MG63 (cell line): ENCODE results near the gene OAF. TPM values are rescaled to one million over a fixed set of nuclear protein-coding genes. Genes with fewer than 3 reads are reported as not detected.

Source experiments
- DNase-seq: peaks from one replicate; pipeline ENCODE4 v3.0.0-alpha.2; 2020
- H3K27me3 ChIP-seq: fragments of 250-450 bp; sonication (Bioruptor Pico); 2 replicates; pipeline ENCODE4 v1.5.1; 2020; ENCODE audit warnings: mild to moderate bottlenecking, moderate library complexity
- H3K36me3 ChIP-seq: fragments of 250-450 bp; sonication (Bioruptor Pico); 2 replicates; pipeline ENCODE4 v1.5.1; 2020; ENCODE audit warnings: mild to moderate bottlenecking, moderate library complexity
- H3K4me3 ChIP-seq: fragments of 250-450 bp; sonication (Bioruptor Pico); 2 replicates; pipeline ENCODE4 v1.5.1; 2020; ENCODE audit warnings: mild to moderate bottlenecking, moderate library complexity
- H3K9me3 ChIP-seq: fragments of 250-450 bp; sonication (Bioruptor Pico); 2 replicates; pipeline ENCODE4 v1.5.1; 2020; ENCODE audit warnings: mild to moderate bottlenecking, moderate library complexity
- total RNA-seq: library from RNA; depleted of rRNA; stranded (reverse); fragments of >200 nt; shearing (Covaris generic); gene quantifications from 2 replicates; pipeline ENCODE4 v1.2.3, GENCODE V29; 2014; ENCODE audit warnings: low replicate concordance

The OAF gene
- total RNA-seq, 1 experiment from 2014 or later, result 35.9 TPM

GRCh38 chr11:120180551-120181232 is 30.1 kb upstream of the OAF start:
- Histone ChIP-seq H3K9me3 (no peaks in the 10 kb centered on the region), H3K4me3 (no peak overlapping the region), H3K36me3 (no peaks in the 10 kb centered on the region), H3K27me3 (no peaks in the 10 kb centered on the region)
- no peak for DNase-seq

- H3K9me3 ChIP-seq, result no peaks in the 10 kb centered on the region
- H3K4me3 ChIP-seq, result no peak overlapping the region
- no peaks in the 10 kb centered on the region for H3K36me3 ChIP-seq
- H3K27me3 ChIP-seq, result no peaks in the 10 kb centered on the region
- no peak for DNase-seq
Measured at GRCh38 chr11:120181376-120181975, 29.4 kb upstream of the OAF start.

- H3K4me3 ChIP-seq, result no peak overlapping the region
- no peaks in the 10 kb centered on the region for H3K27me3 ChIP-seq
- no peaks in the 10 kb centered on the region for H3K9me3 ChIP-seq
- no peak for DNase-seq
- H3K36me3 ChIP-seq, result no peaks in the 10 kb centered on the region
Measured at GRCh38 chr11:120182372-120182771, 28.5 kb upstream of the OAF start.

GRCh38 chr11:120182790-120183491 is 27.9 kb upstream of the OAF start:
- Histone ChIP-seq H3K36me3 (no peaks in the 10 kb centered on the region), H3K27me3 (no peaks in the 10 kb centered on the region), H3K9me3 (no peaks in the 10 kb centered on the region), H3K4me3 (no peak overlapping the region)
- DNase-seq, result peak; percentile 51

GRCh38 chr11:120183701-120184141 is 27.1 kb upstream of the OAF start:
- Histone ChIP-seq H3K9me3 (no peaks in the 10 kb centered on the region), H3K27me3 (no peaks in the 10 kb centered on the region), H3K36me3 (no peaks in the 10 kb centered on the region), H3K4me3 (no peak overlapping the region)
- DNase-seq, result no peak

- Histone ChIP-seq H3K27me3 (no peaks in the 10 kb centered on the region), H3K36me3 (no peaks in the 10 kb centered on the region), H3K4me3 (no peak overlapping the region), H3K9me3 (no peaks in the 10 kb centered on the region)
- no peak for DNase-seq
Measured at GRCh38 chr11:120184371-120184945, 26.4 kb upstream of the OAF start.

GRCh38 chr11:120184946-120185705 is 25.7 kb upstream of the OAF start:
- Histone ChIP-seq H3K9me3 (no peaks in the 10 kb centered on the region), H3K27me3 (no peaks in the 10 kb centered on the region), H3K36me3 (no peaks in the 10 kb centered on the region), H3K4me3 (no peak overlapping the region)
- DNase-seq, result no peak

GRCh38 chr11:120185706-120186455 is 25.0 kb upstream of the OAF start:
- DNase-seq, result no peak

GRCh38 chr11:120186456-120186773 is 24.4 kb upstream of the OAF start:
- H3K27me3 ChIP-seq, result no peaks in the 10 kb centered on the region
- no peaks in the 10 kb centered on the region for H3K36me3 ChIP-seq
- no peak for DNase-seq
- H3K4me3 ChIP-seq, result no peak overlapping the region
- no peaks in the 10 kb centered on the region for H3K9me3 ChIP-seq

More at GRCh38 chr11:120185706-120186455, 25.0 kb upstream of the OAF start:
- Histone ChIP-seq H3K36me3 (no peaks in the 10 kb centered on the region), H3K27me3 (no peaks in the 10 kb centered on the region), H3K4me3 (no peak overlapping the region), H3K9me3 (no peaks in the 10 kb centered on the region)

GRCh38 chr11:120186774-120187591 is 23.8 kb upstream of the OAF start:
- Histone ChIP-seq H3K9me3 (no peaks in the 10 kb centered on the region), H3K4me3 (no peak overlapping the region), H3K27me3 (no peaks in the 10 kb centered on the region), H3K36me3 (no peaks in the 10 kb centered on the region)
- DNase-seq, result no peak

- Histone ChIP-seq H3K36me3 (no peaks in the 10 kb centered on the region), H3K27me3 (no peaks in the 10 kb centered on the region), H3K9me3 (no peaks in the 10 kb centered on the region), H3K4me3 (no peak overlapping the region)
- no peak for DNase-seq
Measured at GRCh38 chr11:120188371-120188770, 22.5 kb upstream of the OAF start.

- H3K27me3 ChIP-seq, result no peaks in the 10 kb centered on the region
- DNase-seq, result no peak
- H3K4me3 ChIP-seq, result no peak overlapping the region
- no peaks in the 10 kb centered on the region for H3K9me3 ChIP-seq
- no peaks in the 10 kb centered on the region for H3K36me3 ChIP-seq
Measured at GRCh38 chr11:120188811-120189455, 21.9 kb upstream of the OAF start.

- Histone ChIP-seq H3K9me3 (no peaks in the 10 kb centered on the region), H3K36me3 (no peaks in the 10 kb centered on the region), H3K4me3 (no peak overlapping the region), H3K27me3 (no peaks in the 10 kb centered on the region)
- DNase-seq, result no peak
Measured at GRCh38 chr11:120191058-120191457, 19.8 kb upstream of the OAF start.

GRCh38 chr11:120192831-120193625 is 17.8 kb upstream of the OAF start:
- no peaks in the 10 kb centered on the region for H3K27me3 ChIP-seq
- no peak for DNase-seq

More at GRCh38 chr11:120192831-120193625, 17.8 kb upstream of the OAF start:
- Histone ChIP-seq H3K9me3 (no peaks in the 10 kb centered on the region), H3K36me3 (no peaks in the 10 kb centered on the region), H3K4me3 (no peak overlapping the region)
